CD8-positive, alpha-beta memory T cell (primary cell): ENCODE measurements around the gene FRMD6. TPM values are rescaled to one million over a fixed set of nuclear protein-coding genes. Genes with fewer than 3 reads are reported as not detected.

ENCODE experiments used
- CTCF ChIA-PET: fragments of 350-600 bp; sonication (Branson Sonifier 250); formaldehyde crosslinking; loops from one replicate; lab custom pipeline; 2021; ENCODE audit warnings: antibody characterized with exemption; lab: Charles Lee
- POLR2A ChIA-PET: fragments of 350-600 bp; sonication (Branson Sonifier 250); formaldehyde crosslinking; loops from one replicate; lab custom pipeline; 2021; ENCODE audit warnings: antibody characterized with exemption; lab: Charles Lee
- DNase-seq, 5 donors: peaks; one replicate each; pipeline versions ENCODE4 v3.0.0 to v3.0.0-alpha.2; 2020 to 2022; ENCODE audit warnings: mixed read lengths in 1 of 5
- H3K27ac ChIP-seq: one replicate; pipeline ENCODE4 v1.7.0; 2013; ENCODE audit warnings: low read depth, mild to moderate bottlenecking, low read length, moderate library complexity
- H3K27me3 ChIP-seq: 2 replicates; pipeline ENCODE4 v1.7.0; 2013; ENCODE audit warnings: low read length, mild to moderate bottlenecking; ENCODE audit not compliant: insufficient read depth, poor library complexity, severe bottlenecking
- H3K36me3 ChIP-seq: 2 replicates; pipeline ENCODE4 v1.7.0; 2013; ENCODE audit warnings: mild to moderate bottlenecking, low read length, moderate library complexity; ENCODE audit not compliant: insufficient read depth
- H3K4me1 ChIP-seq: 2 replicates; pipeline ENCODE4 v1.7.0; 2013; ENCODE audit warnings: mild to moderate bottlenecking, low read length, moderate library complexity; ENCODE audit not compliant: insufficient read depth
- H3K4me3 ChIP-seq: 2 replicates; pipeline ENCODE4 v1.7.0; 2013; ENCODE audit warnings: mild to moderate bottlenecking, low read length
- H3K9me3 ChIP-seq: 2 replicates; pipeline ENCODE4 v1.7.0; 2013; ENCODE audit warnings: mild to moderate bottlenecking, low read length
- H3K27ac Mint-ChIP-seq, 8 donors: one replicate each; pipeline ENCODE4 v1.8.0; 2020 to 2021; ENCODE audit warnings: mixed read lengths in 8 of 8, mild to moderate bottlenecking in 6 of 8, inconsistent platforms in 3 of 8, moderate library complexity in 3 of 8
- H3K27me3 Mint-ChIP-seq, 2 donors: one replicate each; pipeline ENCODE4 v1.8.0; 2020 to 2021; ENCODE audit warnings: mixed read lengths in 2 of 2, mild to moderate bottlenecking in 1 of 2, moderate library complexity in 1 of 2
- H3K36me3 Mint-ChIP-seq, 3 donors: one replicate each; pipeline ENCODE4 v1.8.0; 2020 to 2021; ENCODE audit warnings: mixed read lengths in 3 of 3, inconsistent platforms in 1 of 3, mild to moderate bottlenecking in 1 of 3
- H3K4me1 Mint-ChIP-seq, 3 donors: one replicate each; pipeline ENCODE4 v1.8.0; 2020 to 2021; ENCODE audit warnings: mixed read lengths in 3 of 3, inconsistent platforms in 1 of 3, mild to moderate bottlenecking in 1 of 3
- H3K4me3 Mint-ChIP-seq, 7 donors: one replicate each; pipeline ENCODE4 v1.8.0; 2020 to 2021; ENCODE audit warnings: mixed read lengths in 7 of 7, mild to moderate bottlenecking in 6 of 7, moderate library complexity in 4 of 7, inconsistent platforms in 2 of 7
- H3K9me3 Mint-ChIP-seq, 5 donors: one replicate each; pipeline ENCODE4 v1.8.0; 2020 to 2022; ENCODE audit warnings: mixed read lengths in 5 of 5, mild to moderate bottlenecking in 3 of 5, moderate library complexity in 2 of 5, inconsistent platforms in 1 of 5
- polyA plus RNA-seq: library from polyadenylated mRNA; unstranded; fragments of 300-500 nt; fragmentation: Illumina TruSeq; gene quantifications from one replicate; pipeline ENCODE4 v1.2.3, GENCODE V29; 2021
- total RNA-seq, 2 experiments: library from RNA; stranded (reverse); gene quantifications; one replicate each; pipeline ENCODE4 v1.2.3, GENCODE V29; 2021

FRMD6 gene
- total and polyA plus RNA-seq, 3 experiments from 2014 or later, result 0.67 to 2.3 (median 2.2) TPM

DNA sequence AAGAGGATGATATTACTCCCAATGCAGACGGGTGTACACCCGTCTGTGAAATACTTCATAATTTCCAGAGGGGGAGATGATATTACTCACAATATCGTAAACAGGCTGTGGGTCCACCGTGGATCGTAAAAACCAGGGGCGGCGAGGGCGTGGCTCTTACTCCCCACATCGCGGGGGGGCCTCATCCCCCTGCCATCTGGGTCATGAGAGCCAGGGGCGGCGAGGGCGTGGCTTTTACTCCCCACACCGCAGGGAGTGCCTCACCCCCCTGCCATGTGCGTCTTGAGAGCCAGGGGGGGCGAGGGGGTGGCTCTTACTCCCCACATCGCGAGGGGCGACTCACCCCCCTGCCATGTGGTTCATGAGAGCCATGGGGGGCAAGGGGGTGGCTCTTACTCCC lies 122.5 kb downstream of the FRMD6 start:
- H3K27me3 ChIP-seq, result no peaks in the 10 kb centered on the region
- Mint-ChIP-seq H3K4me3 (no peak overlapping the region), H3K27me3 (peaks cover 12 to 27% of the 10 kb centered on the region in 2 donors), H3K27ac (no peak overlapping the region), H3K36me3 (no peaks in the 10 kb centered on the region), H3K9me3 (no peaks in the 10 kb centered on the region), H3K4me1 (peaks cover 4 to 6% (median 6%) of the 10 kb centered on the region in 3 donors)
- no peak overlapping the region for H3K4me3 ChIP-seq
- H3K36me3 ChIP-seq, result no peaks in the 10 kb centered on the region
- ChIA-PET CTCF (no interaction called here), POLR2A (no interaction called here)
- H3K4me1 ChIP-seq, result no peaks in the 10 kb centered on the region
- no peak overlapping the region for H3K27ac ChIP-seq
- DNase-seq, result no peak
- H3K9me3 ChIP-seq, result no peaks in the 10 kb centered on the region

- H3K4me1 ChIP-seq, result peaks cover 10% of the 10 kb centered on the region
- Mint-ChIP-seq H3K4me3 (peak overlapping the region in 5 of 7 donors; percentile 17 to 76 (median 60)), H3K9me3 (no peaks in the 10 kb centered on the region), H3K27ac (peak overlapping the region in 2 of 8 donors; percentile 23 to 93), H3K36me3 (no peaks in the 10 kb centered on the region), H3K4me1 (peaks cover 11 to 16% (median 12%) of the 10 kb centered on the region in 3 donors), H3K27me3 (peaks cover 13 to 27% of the 10 kb centered on the region in 2 donors)
- no peak overlapping the region for H3K27ac ChIP-seq
- ChIA-PET CTCF (interaction anchor here (1.2 to 6.4 kb wide), 4 partner anchors 46 to 681 kb away, joined by 3 to 43 read pairs (median 21); partner anchors contain the start of gene TRIM9), POLR2A (no interaction called here)
- H3K4me3 ChIP-seq, result no peak overlapping the region
- no peaks in the 10 kb centered on the region for H3K27me3 ChIP-seq
- H3K36me3 ChIP-seq, result no peaks in the 10 kb centered on the region
- no peaks in the 10 kb centered on the region for H3K9me3 ChIP-seq
- peak in 3 of 5 donors; percentile 6 to 20 (median 11) for DNase-seq
These were observed 124.6 kb downstream of the FRMD6 start for GRCh38 chr14:51776102-51776894.

- H3K4me3 Mint-ChIP-seq, result peak overlapping the region in 4 of 7 donors; percentile 25 to 42 (median 28)
- peaks cover 11 to 16% (median 15%) of the 10 kb centered on the region in 3 donors for H3K4me1 Mint-ChIP-seq
- peaks cover 18 to 51% of the 10 kb centered on the region in 2 donors for H3K27me3 Mint-ChIP-seq
- peaks cover 0 to 2% (median under 1%) of the 10 kb centered on the region in 5 donors for H3K9me3 Mint-ChIP-seq
- H3K27ac Mint-ChIP-seq, result peak overlapping the region in 1 of 8 donors; percentile 12
- peaks cover 0 to 5% (median 0%) of the 10 kb centered on the region in 3 donors for H3K36me3 Mint-ChIP-seq
- Histone ChIP-seq H3K4me1 (peaks cover 10% of the 10 kb centered on the region), H3K36me3 (no peaks in the 10 kb centered on the region), H3K9me3 (no peaks in the 10 kb centered on the region), H3K27ac (no peak overlapping the region), H3K4me3 (no peak overlapping the region), H3K27me3 (no peaks in the 10 kb centered on the region)
- CTCF ChIA-PET, result interaction anchor here (0.6 to 6.4 kb wide), 18 partner anchors 9 to 538 kb away, joined by 3 to 43 read pairs (median 4); no protein-coding TSS in a partner anchor
- DNase-seq, result peak; percentile 53 to 80 (median 59)
- POLR2A ChIA-PET, result no interaction called here
These were observed 128.4 kb downstream of the FRMD6 start for GRCh38 chr14:51780006-51780692.

Other genes with a start within 250 kb of the FRMD6 start
- 100 to 1,000 TPM; 106 to 112 TPM for gene GNG2, start 208.7 kb downstream of the FRMD6 start, total RNA-seq
- 218 TPM for gene GNG2, start 208.7 kb downstream of the FRMD6 start, polyA plus RNA-seq